Measurements from ENCODE around the gene ABCG1. TPM values are rescaled to one million over a fixed set of nuclear protein-coding genes. Genes with fewer than 3 reads are reported as not detected.
A peak's percentile ranks its signal among the peaks of the same experiment; 100 is the strongest.

Gene ABCG1
- total RNA-seq, 2 donors from 2014 or later = 3.1 to 3.5 TPM

DNA sequence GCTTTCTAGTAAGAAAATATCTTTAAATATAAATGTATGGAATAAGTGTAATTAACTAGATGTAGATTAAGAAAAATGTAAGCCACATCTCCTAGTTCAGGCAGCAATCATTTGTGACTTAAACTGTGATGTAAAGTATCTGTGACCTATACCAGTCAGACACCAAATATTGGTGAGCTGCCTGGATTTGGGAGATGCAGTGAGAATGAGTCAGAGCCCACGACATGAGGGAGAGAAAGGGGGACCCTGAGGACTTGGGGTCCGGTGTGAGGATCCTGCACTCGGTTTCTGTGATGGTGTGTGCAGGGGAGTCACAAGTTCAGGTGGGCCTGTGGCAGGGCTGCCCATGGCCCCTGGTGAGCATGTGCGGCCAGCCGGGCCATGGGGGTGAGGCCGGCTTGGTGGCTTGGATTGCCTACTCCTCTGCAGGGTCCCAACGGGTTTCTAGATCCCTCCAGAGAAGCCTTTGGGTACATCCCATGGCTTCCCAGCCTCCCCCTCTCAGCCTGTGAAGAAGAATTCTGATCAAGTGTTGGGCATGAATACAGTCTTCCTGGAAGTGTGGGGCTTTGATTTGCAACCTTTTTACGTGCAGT lies 19.0 kb upstream of the ABCG1 start:
- no peak for ATAC-seq
- no peak overlapping the region for H3K4me3 Mint-ChIP-seq
- peaks cover 2 to 11% of the 10 kb centered on the region in 2 donors for H3K27me3 Mint-ChIP-seq
- peaks cover 33 to 40% of the 10 kb centered on the region in 2 donors for H3K4me1 Mint-ChIP-seq (ENCODE audit: low read depth in 2 of 2)
- H3K9me3 Mint-ChIP-seq = no peaks in the 10 kb centered on the region
- DNase-seq (ENCODE audit: low spot score) = no peak
- H3K27ac Mint-ChIP-seq = peak overlapping the region in 1 of 2 donors; percentile 19
- H3K36me3 Mint-ChIP-seq = no peaks in the 10 kb centered on the region

DNA sequence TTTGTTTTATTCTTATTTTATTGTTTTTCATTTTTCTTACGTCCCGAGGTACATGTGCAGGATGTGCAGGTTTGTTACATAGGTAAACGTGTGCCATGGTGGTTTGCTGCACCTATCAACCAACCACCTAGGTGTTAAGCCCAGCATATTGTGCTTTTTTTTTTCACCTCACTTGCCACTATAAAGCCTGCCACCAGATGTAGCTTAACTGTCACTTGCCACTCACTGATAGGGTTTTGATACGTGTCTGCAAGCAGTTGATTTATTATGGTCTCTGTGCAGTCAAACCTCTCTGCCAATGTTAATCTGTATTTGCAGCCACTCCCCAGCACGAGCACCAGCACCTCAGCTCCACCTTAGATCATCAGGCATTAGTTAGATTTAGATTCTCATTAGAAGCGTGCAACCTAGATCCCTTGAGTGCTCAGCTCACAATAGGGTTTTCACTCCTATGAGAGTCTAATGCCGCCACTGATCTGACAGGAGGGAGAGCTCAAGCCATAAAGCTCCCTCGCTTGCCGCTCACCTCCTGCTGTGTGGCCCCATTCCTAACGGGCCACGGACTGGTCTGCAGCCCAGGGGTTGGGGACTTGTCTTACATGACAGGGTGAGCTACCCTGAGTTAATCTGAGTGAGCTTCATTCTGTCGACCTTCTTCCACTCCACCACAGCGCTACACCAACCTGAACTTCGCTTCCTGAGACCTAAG lies 17.9 kb upstream of the ABCG1 start:
- Mint-ChIP-seq H3K27ac (no peak overlapping the region), H3K36me3 (no peaks in the 10 kb centered on the region), H3K4me1 (ENCODE audit: low read depth in 2 of 2) (peaks cover 23 to 30% of the 10 kb centered on the region in 2 donors), H3K4me3 (no peak overlapping the region), H3K27me3 (peaks cover 0 to 6% of the 10 kb centered on the region in 2 donors), H3K9me3 (no peaks in the 10 kb centered on the region)
- no peak for ATAC-seq
- no peak for DNase-seq (ENCODE audit: low spot score)

DNA sequence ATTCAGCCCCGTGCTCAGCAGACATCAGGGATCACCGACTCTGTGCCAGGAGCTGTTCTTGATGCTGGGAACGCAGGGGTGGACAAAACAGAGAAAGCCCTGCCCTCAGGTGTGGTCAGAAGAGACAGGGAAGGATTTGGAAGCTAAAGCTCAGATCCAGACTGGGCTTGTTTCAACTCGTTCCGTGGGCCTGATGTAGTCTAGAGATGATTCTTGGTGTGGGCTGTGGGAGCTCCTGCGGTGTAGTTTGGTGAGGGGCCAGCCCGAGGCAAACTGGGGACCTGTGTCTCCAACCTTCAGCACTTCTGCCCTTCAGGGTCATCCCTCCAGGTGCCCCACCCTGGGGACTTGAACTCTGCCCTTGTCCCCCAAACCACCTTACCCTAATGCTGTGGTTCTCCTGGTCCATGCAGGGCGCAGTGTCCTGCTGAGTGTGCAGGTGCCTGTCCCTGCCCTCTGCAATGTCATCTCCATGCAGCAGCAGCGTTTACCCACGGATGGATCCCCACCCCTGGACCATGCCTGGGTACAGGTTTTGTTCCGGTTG lies 17.3 kb upstream of the ABCG1 start:
- Mint-ChIP-seq H3K27ac (no peak overlapping the region), H3K27me3 (peaks cover 0 to 6% of the 10 kb centered on the region in 2 donors), H3K9me3 (no peaks in the 10 kb centered on the region), H3K36me3 (no peaks in the 10 kb centered on the region), H3K4me1 (ENCODE audit: low read depth in 2 of 2) (peaks cover 23 to 30% of the 10 kb centered on the region in 2 donors), H3K4me3 (no peak overlapping the region)
- no peak for DNase-seq (ENCODE audit: low spot score)
- no peak for ATAC-seq

DNA sequence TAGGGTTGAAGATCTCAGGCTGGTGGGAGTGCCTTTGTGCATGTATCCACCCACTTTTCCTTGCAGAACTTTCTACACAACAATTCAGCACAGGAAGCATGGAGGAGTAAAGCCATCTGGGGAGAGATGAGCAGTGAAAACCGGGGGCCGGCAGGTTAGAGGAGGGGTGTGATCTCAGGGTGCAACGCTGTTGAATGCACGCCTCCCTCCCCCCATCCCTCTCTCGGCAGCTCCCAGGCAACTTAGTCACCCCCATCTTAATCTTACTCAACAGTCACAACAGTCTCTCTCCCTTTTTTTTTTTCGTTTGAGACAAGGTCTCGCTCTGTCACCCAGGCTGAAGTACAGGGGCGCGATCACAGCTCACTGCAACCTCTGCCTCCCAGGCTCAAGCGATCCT lies 16.6 kb upstream of the ABCG1 start:
- H3K27ac Mint-ChIP-seq = no peak overlapping the region
- H3K36me3 Mint-ChIP-seq = no peaks in the 10 kb centered on the region
- peaks cover 3 to 12% of the 10 kb centered on the region in 2 donors for H3K27me3 Mint-ChIP-seq
- DNase-seq (ENCODE audit: low spot score) = no peak
- ATAC-seq = no peak
- peaks cover 27 to 37% of the 10 kb centered on the region in 2 donors for H3K4me1 Mint-ChIP-seq (ENCODE audit: low read depth in 2 of 2)
- H3K4me3 Mint-ChIP-seq = no peak overlapping the region
- no peaks in the 10 kb centered on the region for H3K9me3 Mint-ChIP-seq

DNA sequence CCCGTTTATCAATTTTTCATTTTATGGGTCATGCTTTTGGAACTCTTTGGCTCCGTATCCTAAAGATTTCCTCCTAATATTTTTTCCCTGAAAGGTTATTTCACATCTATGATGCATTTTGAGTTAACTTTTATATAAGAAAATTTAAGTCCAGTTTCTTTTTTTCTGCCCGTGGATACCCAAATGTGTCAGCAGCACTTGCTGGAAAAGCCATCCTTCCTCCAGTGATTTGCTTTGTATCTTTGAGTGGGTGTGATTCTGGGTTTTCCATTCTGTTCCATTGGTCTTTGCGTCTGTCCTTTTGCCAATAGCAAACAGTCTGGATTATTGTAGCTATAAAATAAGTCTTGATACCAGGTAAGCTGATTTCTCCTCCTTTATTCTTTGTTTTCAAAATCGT lies 15.6 kb upstream of the ABCG1 start:
- H3K4me3 Mint-ChIP-seq = no peak overlapping the region
- H3K4me1 Mint-ChIP-seq (ENCODE audit: low read depth in 2 of 2) = peaks cover 24 to 35% of the 10 kb centered on the region in 2 donors
- H3K36me3 Mint-ChIP-seq = no peaks in the 10 kb centered on the region
- DNase-seq (ENCODE audit: low spot score) = no peak
- H3K27ac Mint-ChIP-seq = no peak overlapping the region
- peaks cover 4 to 15% of the 10 kb centered on the region in 2 donors for H3K27me3 Mint-ChIP-seq
- no peaks in the 10 kb centered on the region for H3K9me3 Mint-ChIP-seq
- no peak for ATAC-seq

DNA sequence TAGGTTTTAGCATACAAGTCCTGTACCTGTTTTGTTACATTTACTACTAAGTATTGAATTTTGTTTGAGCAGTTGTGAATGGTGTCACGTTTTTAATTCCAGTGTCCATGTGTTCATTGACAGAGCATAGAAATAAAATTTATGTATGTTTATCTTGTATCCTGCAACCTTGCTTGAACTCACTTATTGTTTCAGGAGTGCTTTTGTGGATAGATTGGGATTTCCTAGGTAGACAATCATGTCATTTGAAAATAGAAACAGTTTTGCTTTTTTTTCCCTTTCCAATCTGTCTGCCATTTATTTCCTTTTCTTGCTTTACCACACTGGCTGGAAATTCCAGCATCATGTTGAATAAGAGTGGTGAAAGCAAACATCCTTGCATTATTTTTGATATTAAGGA lies 15.0 kb upstream of the ABCG1 start:
- Mint-ChIP-seq H3K4me3 (no peak overlapping the region), H3K27ac (no peak overlapping the region), H3K27me3 (peaks cover 6 to 15% of the 10 kb centered on the region in 2 donors), H3K4me1 (ENCODE audit: low read depth in 2 of 2) (peaks cover 19 to 28% of the 10 kb centered on the region in 2 donors), H3K36me3 (no peaks in the 10 kb centered on the region), H3K9me3 (no peaks in the 10 kb centered on the region)
- DNase-seq (ENCODE audit: low spot score) = no peak
- ATAC-seq = no peak

DNA sequence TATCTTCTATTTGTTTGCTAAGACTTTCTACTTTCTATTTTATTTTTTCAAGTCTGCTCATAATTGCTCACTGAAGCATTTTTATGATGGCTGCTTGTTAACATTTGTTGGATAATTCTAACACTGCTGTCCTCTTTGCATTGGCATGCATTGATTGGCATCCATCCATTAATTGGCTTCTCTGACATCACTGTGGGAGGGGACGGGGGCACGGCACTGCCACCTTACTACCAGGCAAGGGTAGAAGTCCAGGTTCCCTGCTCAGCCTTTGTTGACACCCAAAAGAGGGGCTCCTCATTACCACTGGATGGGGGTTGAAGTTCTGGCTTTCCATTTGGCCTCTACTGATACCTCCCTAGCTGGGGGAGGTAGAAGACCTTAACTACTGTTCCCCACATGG lies 11.5 kb upstream of the ABCG1 start:
- DNase-seq (ENCODE audit: low spot score) = no peak
- Mint-ChIP-seq H3K27me3 (peaks cover 15 to 16% of the 10 kb centered on the region in 2 donors), H3K4me1 (ENCODE audit: low read depth in 2 of 2) (peaks cover 3 to 9% of the 10 kb centered on the region in 2 donors), H3K9me3 (no peaks in the 10 kb centered on the region), H3K36me3 (no peaks in the 10 kb centered on the region), H3K27ac (peak overlapping the region in 1 of 2 donors; percentile 23), H3K4me3 (no peak overlapping the region)
- ATAC-seq = no peak

DNA sequence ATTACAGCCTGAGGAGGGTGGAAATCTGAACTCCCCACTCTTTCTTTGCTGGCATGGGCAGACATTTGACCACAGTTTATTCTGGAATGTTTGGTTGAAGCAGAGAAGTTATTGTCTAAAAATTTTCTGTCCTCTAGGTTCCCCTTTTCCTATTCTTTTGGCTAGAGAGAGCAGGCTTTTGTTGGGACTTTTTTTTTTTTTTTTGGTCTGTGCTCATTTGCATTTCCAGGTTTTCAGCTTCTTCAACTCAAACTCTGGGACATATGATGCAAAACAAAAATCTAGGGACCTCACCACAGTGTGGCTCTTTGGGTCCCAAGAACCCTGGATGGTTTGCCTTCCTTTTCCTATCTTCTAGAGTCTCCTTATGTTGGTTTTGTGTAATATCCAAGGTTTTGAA lies 10.9 kb upstream of the ABCG1 start:
- no peak for ATAC-seq
- H3K27me3 Mint-ChIP-seq = peaks cover 15 to 16% of the 10 kb centered on the region in 2 donors
- no peak overlapping the region for H3K27ac Mint-ChIP-seq
- H3K36me3 Mint-ChIP-seq = no peaks in the 10 kb centered on the region
- no peak overlapping the region for H3K4me3 Mint-ChIP-seq
- peaks cover 3 to 9% of the 10 kb centered on the region in 2 donors for H3K4me1 Mint-ChIP-seq (ENCODE audit: low read depth in 2 of 2)
- DNase-seq (ENCODE audit: low spot score) = no peak
- no peaks in the 10 kb centered on the region for H3K9me3 Mint-ChIP-seq

DNA sequence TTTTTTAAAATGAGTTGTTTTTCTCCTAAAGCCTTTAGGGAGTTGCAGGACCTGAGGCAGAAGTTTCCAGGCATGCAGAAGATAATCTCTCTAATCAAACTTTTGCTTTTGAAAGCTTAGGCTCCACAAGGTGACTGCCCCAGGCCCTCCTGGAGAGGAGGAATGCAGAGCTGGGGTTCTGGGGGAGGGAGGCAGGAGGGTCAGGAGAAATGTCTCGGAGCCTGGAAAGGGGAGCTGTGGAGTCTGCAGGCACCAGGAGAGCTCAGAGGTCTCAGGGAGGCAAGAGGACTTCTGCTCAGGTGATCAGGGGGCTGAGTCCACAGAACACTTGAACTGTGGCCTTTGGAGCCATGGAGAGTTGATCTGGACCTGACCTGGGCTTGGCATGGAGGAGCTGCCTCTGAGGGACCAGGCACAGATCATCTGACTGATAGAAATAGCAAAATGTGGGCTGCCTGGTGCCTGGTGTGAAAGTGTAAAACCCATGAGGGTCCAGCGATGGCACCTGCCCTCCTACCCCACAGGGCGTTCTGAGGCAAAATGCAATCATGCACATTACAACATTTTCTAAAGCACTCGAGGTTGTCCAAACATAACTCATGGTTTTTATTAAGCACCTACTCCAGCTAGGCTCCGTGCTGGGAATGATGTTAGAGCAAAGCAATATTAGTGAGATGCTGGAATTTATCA lies 10.0 kb upstream of the ABCG1 start:
- Mint-ChIP-seq H3K27me3 (peaks cover 12 to 16% of the 10 kb centered on the region in 2 donors), H3K4me1 (ENCODE audit: low read depth in 2 of 2) (peaks cover 3 to 9% of the 10 kb centered on the region in 2 donors), H3K9me3 (no peaks in the 10 kb centered on the region), H3K27ac (no peak overlapping the region), H3K36me3 (no peaks in the 10 kb centered on the region), H3K4me3 (no peak overlapping the region)
- DNase-seq (ENCODE audit: low spot score) = no peak
- ATAC-seq = no peak

DNA sequence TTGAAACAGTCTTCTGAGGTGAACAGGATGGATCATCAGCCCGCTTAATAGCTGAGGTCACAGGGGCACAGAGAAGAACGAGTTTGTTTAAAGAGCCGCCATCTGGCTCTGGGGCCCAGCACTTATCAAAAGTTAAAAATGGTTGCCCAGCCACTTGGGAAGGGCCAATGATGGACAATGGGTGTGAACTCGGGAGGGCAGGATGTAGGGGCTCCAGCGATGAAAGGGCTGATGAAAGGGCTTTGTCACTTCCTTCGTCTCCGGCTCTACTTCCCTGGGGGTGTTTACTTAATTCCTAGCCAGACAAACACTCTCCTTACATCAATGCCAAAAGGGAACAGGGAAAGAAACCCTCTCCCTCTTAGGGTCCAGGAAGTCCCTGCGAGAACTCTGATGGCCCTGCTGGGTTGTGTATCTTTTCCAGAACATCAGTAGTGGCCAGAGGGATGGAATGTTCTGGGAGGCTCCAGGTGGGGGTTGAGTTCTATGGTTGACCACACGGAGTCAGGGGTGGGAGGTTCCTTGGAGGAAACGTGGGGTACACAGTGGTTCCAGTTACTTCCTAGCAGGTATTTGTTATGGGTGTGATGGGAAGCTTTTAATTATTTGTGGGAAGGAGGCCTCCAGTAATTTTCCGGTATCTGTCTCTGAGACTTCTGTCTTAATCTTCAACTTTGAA lies 9.0 kb upstream of the ABCG1 start:
- Mint-ChIP-seq H3K27ac (no peak overlapping the region), H3K9me3 (no peaks in the 10 kb centered on the region), H3K4me1 (ENCODE audit: low read depth in 2 of 2) (peaks cover 6 to 9% of the 10 kb centered on the region in 2 donors), H3K36me3 (no peaks in the 10 kb centered on the region), H3K4me3 (no peak overlapping the region), H3K27me3 (peaks cover 8 to 16% of the 10 kb centered on the region in 2 donors)
- DNase-seq (ENCODE audit: low spot score) = no peak
- no peak for ATAC-seq

DNA sequence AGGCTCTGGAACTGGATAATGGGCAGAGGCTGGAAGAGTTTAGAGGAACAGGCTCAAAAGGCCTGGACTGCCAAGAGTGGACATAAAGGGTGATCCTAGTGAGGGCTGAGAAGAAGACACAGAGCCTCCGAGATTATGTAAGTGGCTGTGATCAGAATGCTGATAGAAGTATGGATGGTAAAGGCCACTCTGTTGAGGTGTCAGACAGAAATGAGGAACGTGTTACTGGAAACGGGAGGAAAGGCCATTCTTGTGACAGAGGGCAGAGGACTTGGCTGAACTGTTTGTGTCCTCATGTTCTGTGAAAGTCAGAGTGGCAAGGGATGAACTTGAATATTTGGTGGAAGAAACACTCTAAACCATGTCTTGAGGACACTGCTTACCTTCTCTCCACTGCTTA lies 6.7 kb upstream of the ABCG1 start:
- peaks cover 3 to 13% of the 10 kb centered on the region in 2 donors for H3K27me3 Mint-ChIP-seq
- peaks cover 3 to 6% of the 10 kb centered on the region in 2 donors for H3K4me1 Mint-ChIP-seq (ENCODE audit: low read depth in 2 of 2)
- no peaks in the 10 kb centered on the region for H3K9me3 Mint-ChIP-seq
- no peak overlapping the region for H3K27ac Mint-ChIP-seq
- no peak overlapping the region for H3K4me3 Mint-ChIP-seq
- DNase-seq (ENCODE audit: low spot score) (no peak), ATAC-seq (no peak)
- H3K36me3 Mint-ChIP-seq = no peaks in the 10 kb centered on the region

DNA sequence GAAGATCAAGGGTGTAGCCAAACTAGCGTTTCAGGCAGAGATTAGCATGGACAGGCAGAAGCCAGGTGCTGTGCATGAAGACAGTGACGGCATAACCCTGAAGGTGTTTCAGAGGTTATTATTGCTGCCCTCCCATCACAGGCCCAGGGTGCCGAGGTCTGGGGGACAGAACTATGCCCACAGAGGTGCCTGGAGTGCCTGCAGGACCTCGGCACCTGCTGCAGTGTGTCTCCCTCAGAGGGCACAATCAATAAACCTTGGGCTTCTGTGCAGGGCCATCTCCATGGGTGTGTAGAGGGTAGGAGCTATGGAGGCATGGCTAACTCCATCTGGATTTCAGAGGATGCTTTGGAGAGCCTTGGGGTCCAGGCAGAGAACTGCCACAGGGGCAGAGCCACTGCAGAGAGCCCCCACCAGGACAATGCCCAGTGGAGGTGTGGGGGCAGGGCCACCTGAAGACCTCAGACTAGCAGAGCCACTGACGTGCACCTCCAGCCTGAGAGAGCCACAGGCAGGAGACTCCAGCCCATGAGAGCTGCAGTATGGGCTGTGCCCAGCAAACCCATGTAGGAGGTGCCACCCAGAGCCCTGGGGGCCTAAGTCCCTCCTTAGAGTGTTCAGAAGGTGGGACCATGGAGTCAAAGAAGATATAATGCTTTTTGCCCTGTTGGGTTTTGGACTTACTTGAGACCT lies 5.7 kb upstream of the ABCG1 start:
- no peak for ATAC-seq
- no peak for DNase-seq (ENCODE audit: low spot score)
- Mint-ChIP-seq H3K36me3 (no peaks in the 10 kb centered on the region), H3K9me3 (no peaks in the 10 kb centered on the region), H3K27ac (no peak overlapping the region), H3K4me1 (ENCODE audit: low read depth in 2 of 2) (peaks cover 0 to 6% of the 10 kb centered on the region in 2 donors), H3K27me3 (peaks cover 0 to 13% of the 10 kb centered on the region in 2 donors), H3K4me3 (no peak overlapping the region)

DNA sequence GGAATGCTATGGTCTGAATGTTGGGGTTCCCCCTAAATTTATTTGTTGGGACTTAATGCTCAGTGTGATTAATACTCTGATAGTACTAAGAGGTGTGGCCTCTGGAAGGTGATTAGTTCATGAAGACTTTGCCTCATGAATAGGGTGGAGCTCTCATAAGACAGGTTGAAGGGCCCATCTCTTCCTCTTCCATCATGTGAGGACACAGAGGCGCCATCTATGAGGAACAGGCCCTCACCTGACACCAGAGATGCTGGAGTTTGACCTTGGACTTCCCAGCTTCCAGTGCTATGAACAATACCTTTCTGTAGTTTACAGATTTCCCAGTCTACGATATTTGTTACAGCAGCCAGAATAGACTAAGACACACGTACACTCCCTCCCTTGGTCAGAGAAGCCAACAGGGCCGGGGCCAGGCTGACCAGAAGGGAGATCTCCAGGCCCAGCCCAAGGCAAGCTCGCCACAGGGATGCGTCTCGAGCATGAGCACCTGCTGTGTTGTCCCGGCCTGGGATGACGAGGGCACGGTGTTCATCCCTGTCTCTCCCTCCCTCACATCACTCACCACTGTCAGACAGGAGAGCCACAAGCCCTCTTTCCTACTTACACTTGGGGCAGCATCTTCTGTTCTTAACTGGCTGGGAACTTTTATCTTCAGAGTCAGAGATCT lies 4.7 kb upstream of the ABCG1 start:
- no peak overlapping the region for H3K27ac Mint-ChIP-seq
- no peaks in the 10 kb centered on the region for H3K9me3 Mint-ChIP-seq
- no peaks in the 10 kb centered on the region for H3K36me3 Mint-ChIP-seq
- DNase-seq (ENCODE audit: low spot score) (no peak), ATAC-seq (no peak)
- H3K4me3 Mint-ChIP-seq = no peak overlapping the region
- H3K4me1 Mint-ChIP-seq (ENCODE audit: low read depth in 2 of 2) = peaks cover 0 to 6% of the 10 kb centered on the region in 2 donors
- peaks cover 0 to 10% of the 10 kb centered on the region in 2 donors for H3K27me3 Mint-ChIP-seq
